Heart left ventricle (tissue), 13 donors: ENCODE measurements around the gene RBM46.

Experiments used
- POLR2A ChIP-seq, 2 donors: fragments of 450-650 bp; IDR thresholded peaks; one replicate each; pipeline ENCODE4 v1.6.1; 2017; ENCODE audit warnings: antibody characterized with exemption in 2 of 2, mild to moderate bottlenecking in 2 of 2, moderate library complexity in 2 of 2
- TF ChIP-seq, protein P1 (sequence below), 12 donors: fragments of 200-600 bp; sonication (generic) in 4 of 12; IDR thresholded peaks; one replicate each; pipeline versions ENCODE4 v1.5.0 to v1.8.0; 2018 to 2022; ENCODE audit warnings: antibody characterized with exemption in 12 of 12, mild to moderate bottlenecking in 5 of 12
- donor health status: ischemic (EF 13 %, LVEDD 7.1; RV severe dilation, severe dysfunction).
- donor health status: DM: no; HTN: yes; CAD: no.
- donor health status: DM: no; HTN: no; CAD: no.
- donor health status: ischemic (EF 25% LVEDD 6.9; RV normal size, moderate dysfunction).
- donor health status: ischemic (EF 25% LVEDD 5.7; RV mildly dilated, moderate dysfunction).
- donor health status: ischemic (EF 35%, LVEDD 5.7; RV mildly dilated, moderate dysfunction).
- donor health status: nonischemic (EF 11% LVEDD 7.7; RV severe dilation, severe dysfunction).
- donor health status: DM: yes; HTN: yes; CAD: no.
- donor health status: PGD.
- donor health status: ischemic (EF 29% LVEDD 5.4; RV normal size, mild dysfunction).
- donor health status: nonischemic (EF 23%, LVEDD 6.1; RV moderate dilation, normal function).

GRCh38 chr4:154807042-154807630 lies 26.1 kb downstream of the RBM46 start:
- TF ChIP-seq, protein P1, sequence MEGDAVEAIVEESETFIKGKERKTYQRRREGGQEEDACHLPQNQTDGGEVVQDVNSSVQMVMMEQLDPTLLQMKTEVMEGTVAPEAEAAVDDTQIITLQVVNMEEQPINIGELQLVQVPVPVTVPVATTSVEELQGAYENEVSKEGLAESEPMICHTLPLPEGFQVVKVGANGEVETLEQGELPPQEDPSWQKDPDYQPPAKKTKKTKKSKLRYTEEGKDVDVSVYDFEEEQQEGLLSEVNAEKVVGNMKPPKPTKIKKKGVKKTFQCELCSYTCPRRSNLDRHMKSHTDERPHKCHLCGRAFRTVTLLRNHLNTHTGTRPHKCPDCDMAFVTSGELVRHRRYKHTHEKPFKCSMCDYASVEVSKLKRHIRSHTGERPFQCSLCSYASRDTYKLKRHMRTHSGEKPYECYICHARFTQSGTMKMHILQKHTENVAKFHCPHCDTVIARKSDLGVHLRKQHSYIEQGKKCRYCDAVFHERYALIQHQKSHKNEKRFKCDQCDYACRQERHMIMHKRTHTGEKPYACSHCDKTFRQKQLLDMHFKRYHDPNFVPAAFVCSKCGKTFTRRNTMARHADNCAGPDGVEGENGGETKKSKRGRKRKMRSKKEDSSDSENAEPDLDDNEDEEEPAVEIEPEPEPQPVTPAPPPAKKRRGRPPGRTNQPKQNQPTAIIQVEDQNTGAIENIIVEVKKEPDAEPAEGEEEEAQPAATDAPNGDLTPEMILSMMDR (IDR thresholded peaks at IDR 0.05): peak; percentile 33 to 67 (median 50)
- no peak for TF ChIP-seq POLR2A (IDR thresholded peaks at IDR 0.05)
